ENCODE data around the gene TNFSF13B. TPM values are rescaled to one million over a fixed set of nuclear protein-coding genes. Genes with fewer than 3 reads are reported as not detected.
"Not testable (repeated sequence)": the region's sequence is repeated elsewhere in the genome, so short reads cannot be mapped to it uniquely, and the experiment has no call there.

Gene TNFSF13B
- total RNA-seq, 1 donor from 2014 or later = 0.82 TPM

DNA sequence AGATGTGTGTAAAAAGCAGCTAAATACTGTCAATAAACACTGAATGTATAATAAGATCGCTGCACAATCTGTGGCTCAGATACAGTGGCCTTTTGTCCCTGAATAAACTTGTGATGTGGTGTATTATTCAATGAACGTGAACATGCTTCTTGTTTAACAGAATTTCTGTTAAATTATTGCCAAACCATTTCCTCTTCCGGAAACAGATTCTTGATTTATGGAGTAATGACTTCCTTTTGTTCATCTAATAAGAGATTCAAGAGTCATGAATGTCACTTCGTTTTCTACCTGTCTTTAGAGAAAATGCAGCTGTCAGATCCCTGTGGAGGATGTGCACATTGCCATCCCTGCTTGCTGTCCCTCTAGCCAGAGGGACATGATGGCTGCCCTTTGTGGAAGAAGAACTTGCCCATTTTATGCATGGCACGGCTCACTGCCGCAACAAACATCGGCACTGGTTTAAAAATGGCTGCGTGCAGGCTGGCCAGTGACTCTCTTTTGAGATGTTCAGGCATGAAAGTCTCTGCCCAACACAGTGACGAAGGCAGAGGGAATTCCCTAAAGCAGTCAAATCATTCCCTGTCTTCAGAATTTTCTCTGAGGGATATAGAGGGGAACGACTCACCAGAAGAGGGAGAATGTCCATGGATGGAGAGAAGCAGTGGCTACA, 3.1 kb upstream of the TNFSF13B start:
- no peak for DNase-seq (ENCODE audit: low read depth, low spot score)
- no peaks in the 10 kb centered on the region for H3K36me3 Mint-ChIP-seq (ENCODE audit: low read depth)
- H3K4me1 Mint-ChIP-seq = no peaks in the 10 kb centered on the region
- peaks cover 2% of the 10 kb centered on the region for H3K9me3 Mint-ChIP-seq
- no peak overlapping the region for H3K27ac Mint-ChIP-seq (ENCODE audit: unreplicated experiment)
- TF ChIP-seq, protein P1, sequence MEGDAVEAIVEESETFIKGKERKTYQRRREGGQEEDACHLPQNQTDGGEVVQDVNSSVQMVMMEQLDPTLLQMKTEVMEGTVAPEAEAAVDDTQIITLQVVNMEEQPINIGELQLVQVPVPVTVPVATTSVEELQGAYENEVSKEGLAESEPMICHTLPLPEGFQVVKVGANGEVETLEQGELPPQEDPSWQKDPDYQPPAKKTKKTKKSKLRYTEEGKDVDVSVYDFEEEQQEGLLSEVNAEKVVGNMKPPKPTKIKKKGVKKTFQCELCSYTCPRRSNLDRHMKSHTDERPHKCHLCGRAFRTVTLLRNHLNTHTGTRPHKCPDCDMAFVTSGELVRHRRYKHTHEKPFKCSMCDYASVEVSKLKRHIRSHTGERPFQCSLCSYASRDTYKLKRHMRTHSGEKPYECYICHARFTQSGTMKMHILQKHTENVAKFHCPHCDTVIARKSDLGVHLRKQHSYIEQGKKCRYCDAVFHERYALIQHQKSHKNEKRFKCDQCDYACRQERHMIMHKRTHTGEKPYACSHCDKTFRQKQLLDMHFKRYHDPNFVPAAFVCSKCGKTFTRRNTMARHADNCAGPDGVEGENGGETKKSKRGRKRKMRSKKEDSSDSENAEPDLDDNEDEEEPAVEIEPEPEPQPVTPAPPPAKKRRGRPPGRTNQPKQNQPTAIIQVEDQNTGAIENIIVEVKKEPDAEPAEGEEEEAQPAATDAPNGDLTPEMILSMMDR (conservative IDR thresholded peaks at IDR 0.05) = no peak
- H3K27me3 Mint-ChIP-seq (ENCODE audit: low read depth) = no peaks in the 10 kb centered on the region
- no peak overlapping the region for H3K4me3 Mint-ChIP-seq

DNA sequence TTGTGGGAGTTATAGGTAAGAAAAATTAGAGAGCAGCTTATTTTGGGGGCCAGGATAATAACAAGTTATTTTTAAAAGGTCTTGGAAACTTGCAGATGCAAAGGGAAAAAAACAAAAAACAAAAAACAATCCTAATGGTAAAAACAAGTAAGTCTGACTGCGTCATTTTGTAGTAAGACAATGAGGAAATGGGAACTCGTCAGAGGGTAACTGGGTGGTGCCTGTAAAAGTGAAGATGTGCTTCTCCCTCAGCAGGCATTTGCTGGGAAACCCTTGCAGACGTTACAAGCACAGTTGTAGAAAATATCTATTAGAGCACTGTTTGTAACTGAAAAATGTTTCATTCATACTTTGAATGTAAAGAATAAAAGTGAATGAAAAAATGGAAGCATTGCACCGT, 2.2 kb upstream of the TNFSF13B start:
- H3K4me3 Mint-ChIP-seq = no peak overlapping the region

DNA sequence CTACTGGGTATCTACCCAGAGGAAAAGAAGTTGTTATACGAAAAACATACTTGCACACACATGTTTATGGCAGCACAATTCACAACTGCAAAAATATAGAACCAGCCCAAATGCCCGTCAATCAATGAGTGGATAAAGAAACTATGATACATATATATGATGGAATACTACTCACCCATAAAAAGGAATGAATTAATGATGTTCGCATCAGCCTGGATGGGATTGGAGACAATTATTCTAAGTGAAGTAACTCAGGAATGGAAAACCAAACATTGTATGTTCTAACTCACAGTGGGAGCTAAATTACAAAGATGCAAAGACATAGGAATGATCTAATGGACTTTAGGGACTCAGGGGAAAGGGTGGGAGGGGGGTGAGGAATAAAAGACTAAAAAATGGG, 1.7 kb upstream of the TNFSF13B start:
- not testable (repeated sequence) for DNase-seq (ENCODE audit: low read depth, low spot score); H3K27me3 Mint-ChIP-seq (ENCODE audit: low read depth); H3K4me3 Mint-ChIP-seq; H3K36me3 Mint-ChIP-seq (ENCODE audit: low read depth); H3K27ac Mint-ChIP-seq (ENCODE audit: unreplicated experiment); H3K9me3 Mint-ChIP-seq; H3K4me1 Mint-ChIP-seq

More for the DNA sequence above, 2.2 kb upstream of the TNFSF13B start:
- H3K36me3 Mint-ChIP-seq (ENCODE audit: low read depth) = no peaks in the 10 kb centered on the region
- peaks cover 2% of the 10 kb centered on the region for H3K9me3 Mint-ChIP-seq
- H3K27me3 Mint-ChIP-seq (ENCODE audit: low read depth) = no peaks in the 10 kb centered on the region
- no peaks in the 10 kb centered on the region for H3K4me1 Mint-ChIP-seq
- no peak overlapping the region for H3K27ac Mint-ChIP-seq (ENCODE audit: unreplicated experiment)
- TF ChIP-seq, protein P1 (conservative IDR thresholded peaks at IDR 0.05) = no peak
- no peak for DNase-seq (ENCODE audit: low read depth, low spot score)

- Mint-ChIP-seq H3K4me3 (no peak overlapping the region), H3K27ac (ENCODE audit: unreplicated experiment) (no peak overlapping the region), H3K27me3 (ENCODE audit: low read depth) (no peaks in the 10 kb centered on the region), H3K9me3 (peaks cover 2% of the 10 kb centered on the region), H3K36me3 (ENCODE audit: low read depth) (no peaks in the 10 kb centered on the region), H3K4me1 (no peaks in the 10 kb centered on the region)
- TF ChIP-seq, protein P1 (conservative IDR thresholded peaks at IDR 0.05) = no peak
- no peak for DNase-seq (ENCODE audit: low read depth, low spot score)
Measured at GRCh38 chr13:108268466-108269112, 929 bp upstream of the TNFSF13B start.

DNA sequence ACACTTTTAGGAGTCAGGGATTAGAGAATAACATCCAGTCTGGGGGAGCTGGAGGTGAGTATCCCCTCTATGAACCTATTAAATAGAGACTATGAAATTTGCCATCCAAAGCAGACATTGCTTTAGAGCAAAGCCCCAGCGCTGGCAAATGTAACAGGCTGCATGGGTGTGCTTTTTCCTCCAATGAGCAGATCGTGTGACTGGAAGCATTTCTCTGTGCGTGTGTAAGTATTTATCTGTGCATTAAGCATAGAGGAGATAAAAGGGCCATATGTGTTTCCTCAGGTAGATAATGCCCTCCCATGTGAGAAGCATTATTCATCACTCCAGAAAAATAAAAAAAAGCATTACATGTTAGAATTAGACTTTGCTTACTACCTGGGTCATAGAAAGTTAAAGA, 924 bp downstream of the TNFSF13B start:
- no peak for DNase-seq (ENCODE audit: low read depth, low spot score)
- TF ChIP-seq, protein P1 (conservative IDR thresholded peaks at IDR 0.05) = no peak
- H3K9me3 Mint-ChIP-seq = peaks cover 2% of the 10 kb centered on the region
- no peaks in the 10 kb centered on the region for H3K4me1 Mint-ChIP-seq
- no peak overlapping the region for H3K4me3 Mint-ChIP-seq
- no peaks in the 10 kb centered on the region for H3K27me3 Mint-ChIP-seq (ENCODE audit: low read depth)
- no peaks in the 10 kb centered on the region for H3K36me3 Mint-ChIP-seq (ENCODE audit: low read depth)
- no peak overlapping the region for H3K27ac Mint-ChIP-seq (ENCODE audit: unreplicated experiment)

GRCh38 chr13:108272333-108272732, 2.8 kb downstream of the TNFSF13B start:
- Mint-ChIP-seq H3K36me3 (ENCODE audit: low read depth) (no peaks in the 10 kb centered on the region), H3K27me3 (ENCODE audit: low read depth) (no peaks in the 10 kb centered on the region), H3K4me1 (no peaks in the 10 kb centered on the region), H3K9me3 (peaks cover 2% of the 10 kb centered on the region), H3K4me3 (no peak overlapping the region), H3K27ac (ENCODE audit: unreplicated experiment) (no peak overlapping the region)
- DNase-seq (ENCODE audit: low read depth, low spot score) = no peak
- TF ChIP-seq, protein P1 (conservative IDR thresholded peaks at IDR 0.05) = no peak
